HepG2 (cell line): ENCODE measurements around the gene PRODH.
"Not testable (repeated sequence)": the region's sequence is repeated elsewhere in the genome, so short reads cannot be mapped to it uniquely, and the experiment has no call there.

Experiments used
- CREB1 ChIP-seq, 2 experiments: fragments of 450-650 bp in 1 of 2; IDR thresholded peaks; 2 replicates each; pipeline ENCODE4 v1.6.1; 2016 to 2017; ENCODE audit warnings: control low read depth in 1 of 2, mild to moderate bottlenecking in 1 of 2, missing compliant biosample characterization in 1 of 2, missing genetic modification characterization in 1 of 2
- FOXK1 ChIP-seq: sonication (generic); formaldehyde crosslinking; IDR thresholded peaks from 2 replicates; pipeline ENCODE4 v1.4.0; 2020; ENCODE audit warnings: low read depth, missing genetic modification reagents, borderline replicate concordance
- HDAC2 ChIP-seq: sonication (generic); formaldehyde crosslinking; IDR thresholded peaks from 2 replicates; pipeline ENCODE4 v1.4.0; 2020; ENCODE audit warnings: missing genetic modification reagents
- POLR2A ChIP-seq, 2 experiments: IDR thresholded peaks; 2 replicates each; pipeline ENCODE4 v1.6.1; 2011; ENCODE audit warnings: low read depth in 2 of 2, low read length in 2 of 2, mild to moderate bottlenecking in 1 of 2, moderate library complexity in 1 of 2; ENCODE audit not compliant: insufficient read depth in 1 of 2
- SP1 ChIP-seq, 2 experiments: fragments of 450-650 bp in 1 of 2; sonication (generic) in 1 of 2; formaldehyde crosslinking in 1 of 2; IDR thresholded peaks; 2 replicates each; pipeline versions ENCODE4 v1.4.0 to v1.6.1; 2016 to 2020; ENCODE audit warnings: missing genetic modification reagents in 1 of 2
- SP4 ChIP-seq: sonication (generic); formaldehyde crosslinking; IDR thresholded peaks from 2 replicates; pipeline ENCODE4 v1.8.1; 2023; ENCODE audit warnings: mild to moderate bottlenecking, missing genetic modification reagents
- ZBTB8A ChIP-seq: sonication (generic); formaldehyde crosslinking; IDR thresholded peaks from 2 replicates; pipeline ENCODE4 v1.4.0; 2020; ENCODE audit warnings: mild to moderate bottlenecking, low read depth, missing genetic modification reagents, borderline replicate concordance
- ZNF570 ChIP-seq: sonication (generic); formaldehyde crosslinking; IDR thresholded peaks from 2 replicates; pipeline ENCODE4 v1.4.0; 2020; ENCODE audit warnings: mild to moderate bottlenecking, missing genetic modification reagents, borderline replicate concordance
- ZNF710 ChIP-seq: sonication (generic); formaldehyde crosslinking; IDR thresholded peaks from 2 replicates; pipeline ENCODE4 v1.5.0; 2020; ENCODE audit warnings: mild to moderate bottlenecking, missing genetic modification reagents, borderline replicate concordance
- TF ChIP-seq, protein P1 (sequence below), 2 experiments: IDR thresholded peaks; 2 replicates each; pipeline ENCODE4 v1.6.1; 2011 to 2012; ENCODE audit warnings: low read length in 2 of 2, borderline replicate concordance in 1 of 2, low read depth in 1 of 2, mild to moderate bottlenecking in 1 of 2, moderate library complexity in 1 of 2

DNA sequence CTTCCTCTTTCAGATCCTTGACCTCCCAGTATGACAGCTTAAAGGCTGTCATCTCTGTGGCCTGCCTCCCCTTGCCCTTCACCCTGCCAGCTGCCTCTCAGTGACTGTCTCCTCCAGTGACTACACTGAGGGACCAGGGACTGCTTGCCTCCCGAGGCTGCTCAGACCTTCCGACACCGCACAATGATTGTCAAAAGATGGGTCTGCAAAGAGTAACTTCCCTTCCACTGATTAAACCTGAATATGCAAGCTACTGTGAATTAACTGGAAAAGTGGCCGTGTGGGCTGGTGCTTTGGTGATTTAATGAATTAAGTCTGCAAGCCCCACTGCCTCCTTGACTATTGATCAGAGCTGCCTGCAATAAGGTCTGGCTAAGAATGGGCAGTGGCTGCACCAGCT is 51.6 kb downstream of the PRODH start:
- not testable (repeated sequence) for TF ChIP-seq POLR2A (IDR thresholded peaks at IDR 0.05; ENCODE audit: insufficient read depth in 1 of 2, low read depth in 2 of 2, low read length in 2 of 2); CREB1 (IDR thresholded peaks at IDR 0.05); CREB1 (CRISPR knock-in tag; IDR thresholded peaks at IDR 0.05); ZNF710 (CRISPR knock-in tag); HDAC2; SP1 (IDR thresholded peaks at IDR 0.05); SP1 (CRISPR knock-in tag; IDR thresholded peaks at IDR 0.05); ZNF570; ZBTB8A (CRISPR knock-in tag); SP4; FOXK1 (CRISPR knock-in tag)
- TF ChIP-seq, protein P1, sequence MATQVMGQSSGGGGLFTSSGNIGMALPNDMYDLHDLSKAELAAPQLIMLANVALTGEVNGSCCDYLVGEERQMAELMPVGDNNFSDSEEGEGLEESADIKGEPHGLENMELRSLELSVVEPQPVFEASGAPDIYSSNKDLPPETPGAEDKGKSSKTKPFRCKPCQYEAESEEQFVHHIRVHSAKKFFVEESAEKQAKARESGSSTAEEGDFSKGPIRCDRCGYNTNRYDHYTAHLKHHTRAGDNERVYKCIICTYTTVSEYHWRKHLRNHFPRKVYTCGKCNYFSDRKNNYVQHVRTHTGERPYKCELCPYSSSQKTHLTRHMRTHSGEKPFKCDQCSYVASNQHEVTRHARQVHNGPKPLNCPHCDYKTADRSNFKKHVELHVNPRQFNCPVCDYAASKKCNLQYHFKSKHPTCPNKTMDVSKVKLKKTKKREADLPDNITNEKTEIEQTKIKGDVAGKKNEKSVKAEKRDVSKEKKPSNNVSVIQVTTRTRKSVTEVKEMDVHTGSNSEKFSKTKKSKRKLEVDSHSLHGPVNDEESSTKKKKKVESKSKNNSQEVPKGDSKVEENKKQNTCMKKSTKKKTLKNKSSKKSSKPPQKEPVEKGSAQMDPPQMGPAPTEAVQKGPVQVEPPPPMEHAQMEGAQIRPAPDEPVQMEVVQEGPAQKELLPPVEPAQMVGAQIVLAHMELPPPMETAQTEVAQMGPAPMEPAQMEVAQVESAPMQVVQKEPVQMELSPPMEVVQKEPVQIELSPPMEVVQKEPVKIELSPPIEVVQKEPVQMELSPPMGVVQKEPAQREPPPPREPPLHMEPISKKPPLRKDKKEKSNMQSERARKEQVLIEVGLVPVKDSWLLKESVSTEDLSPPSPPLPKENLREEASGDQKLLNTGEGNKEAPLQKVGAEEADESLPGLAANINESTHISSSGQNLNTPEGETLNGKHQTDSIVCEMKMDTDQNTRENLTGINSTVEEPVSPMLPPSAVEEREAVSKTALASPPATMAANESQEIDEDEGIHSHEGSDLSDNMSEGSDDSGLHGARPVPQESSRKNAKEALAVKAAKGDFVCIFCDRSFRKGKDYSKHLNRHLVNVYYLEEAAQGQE (IDR thresholded peaks at IDR 0.05; ENCODE audit: borderline replicate concordance in 1 of 2, low read depth in 1 of 2, low read length in 2 of 2): not testable (repeated sequence)
